ENCODE measurements around the gene MAD1L1.

Gene MAD1L1

GRCh38 chr7:1994931-1995330 is 237.8 kb downstream of the MAD1L1 start:
- DNase-seq: no peak

DNA sequence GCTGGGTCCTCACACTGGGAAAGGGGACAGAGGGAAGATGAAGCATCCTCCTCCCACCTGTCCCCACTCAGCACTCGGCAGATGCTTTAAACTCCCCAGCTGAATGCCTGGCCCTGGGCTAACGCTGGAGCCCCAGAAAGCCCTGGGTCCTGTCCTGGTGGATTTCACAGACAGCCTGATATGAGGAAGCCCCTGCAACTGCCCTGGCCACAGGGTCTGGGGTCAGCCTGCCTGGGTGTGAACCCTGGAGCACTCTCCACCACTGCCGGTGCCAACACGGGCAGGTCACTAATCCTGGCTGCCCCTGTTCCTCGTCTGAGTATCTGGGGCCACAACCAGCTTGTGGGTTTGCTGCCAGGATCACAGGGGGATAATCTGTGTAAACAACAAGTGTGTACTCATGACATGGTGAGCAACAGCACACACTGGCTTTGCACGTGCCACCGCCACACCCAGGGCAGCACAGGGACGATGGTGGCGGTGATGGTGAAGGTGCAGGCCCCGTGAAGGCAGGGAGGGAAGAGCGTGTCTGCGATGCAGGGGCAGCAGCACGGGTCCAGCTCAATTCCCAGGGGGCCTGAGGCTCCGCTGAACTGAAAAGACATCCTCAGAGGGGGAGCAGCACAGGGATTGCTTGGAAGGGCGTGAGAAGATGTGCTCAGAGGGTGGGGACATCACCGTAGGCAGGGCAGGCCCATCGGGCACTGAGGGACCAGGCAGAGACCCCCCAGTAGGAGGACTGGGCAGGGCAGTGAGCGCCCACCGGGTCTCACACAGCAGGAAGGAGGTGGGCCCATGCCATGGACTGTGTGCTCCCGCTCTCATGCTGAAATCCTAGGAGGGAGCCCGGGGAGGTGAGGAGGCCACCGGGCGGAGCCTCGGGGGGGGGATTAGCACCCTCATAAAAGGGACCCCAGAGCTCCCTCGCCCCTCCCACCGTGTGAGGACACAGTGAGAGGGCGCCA is 238.7 kb downstream of the MAD1L1 start:
- DNase-seq: no peak

GRCh38 chr7:1993031-1993695 is 239.6 kb downstream of the MAD1L1 start:
- DNase-seq: no peak

- no peak for DNase-seq
Measured at GRCh38 chr7:1992554-1992953, 240.2 kb downstream of the MAD1L1 start.

DNA sequence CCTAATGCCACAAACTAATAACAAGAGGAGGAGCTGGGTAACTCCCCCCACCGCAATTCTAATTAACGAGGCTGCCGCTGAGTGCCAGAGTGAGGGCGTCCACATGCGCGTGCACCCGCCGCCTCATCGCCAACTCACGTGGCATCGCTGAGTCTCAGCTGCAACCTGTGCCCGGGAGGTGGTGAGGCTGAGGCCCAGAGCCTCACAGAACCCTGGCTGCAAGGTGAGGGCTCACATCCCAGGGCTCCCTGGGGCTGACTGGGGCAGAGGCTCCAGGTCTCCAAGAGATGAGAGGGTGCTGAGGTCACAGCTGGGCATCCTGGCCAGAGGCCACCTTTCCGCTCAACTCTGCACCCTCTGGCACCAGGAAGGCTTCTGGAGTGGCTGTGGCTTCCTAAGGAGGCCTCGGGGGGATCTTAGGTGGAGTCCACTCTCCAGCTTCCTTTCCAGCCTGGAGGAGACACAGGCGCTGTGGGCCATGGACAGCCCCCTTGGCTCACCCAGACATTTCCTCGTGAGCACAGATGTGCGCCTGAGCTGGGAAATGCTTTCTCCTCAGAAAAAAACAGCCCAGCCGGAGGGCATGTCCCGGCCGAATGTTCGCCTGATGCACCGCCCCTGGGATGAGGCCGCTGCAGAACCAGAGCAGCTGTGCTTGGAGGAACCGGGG is 242.6 kb downstream of the MAD1L1 start:
- DNase-seq: no peak

DNA sequence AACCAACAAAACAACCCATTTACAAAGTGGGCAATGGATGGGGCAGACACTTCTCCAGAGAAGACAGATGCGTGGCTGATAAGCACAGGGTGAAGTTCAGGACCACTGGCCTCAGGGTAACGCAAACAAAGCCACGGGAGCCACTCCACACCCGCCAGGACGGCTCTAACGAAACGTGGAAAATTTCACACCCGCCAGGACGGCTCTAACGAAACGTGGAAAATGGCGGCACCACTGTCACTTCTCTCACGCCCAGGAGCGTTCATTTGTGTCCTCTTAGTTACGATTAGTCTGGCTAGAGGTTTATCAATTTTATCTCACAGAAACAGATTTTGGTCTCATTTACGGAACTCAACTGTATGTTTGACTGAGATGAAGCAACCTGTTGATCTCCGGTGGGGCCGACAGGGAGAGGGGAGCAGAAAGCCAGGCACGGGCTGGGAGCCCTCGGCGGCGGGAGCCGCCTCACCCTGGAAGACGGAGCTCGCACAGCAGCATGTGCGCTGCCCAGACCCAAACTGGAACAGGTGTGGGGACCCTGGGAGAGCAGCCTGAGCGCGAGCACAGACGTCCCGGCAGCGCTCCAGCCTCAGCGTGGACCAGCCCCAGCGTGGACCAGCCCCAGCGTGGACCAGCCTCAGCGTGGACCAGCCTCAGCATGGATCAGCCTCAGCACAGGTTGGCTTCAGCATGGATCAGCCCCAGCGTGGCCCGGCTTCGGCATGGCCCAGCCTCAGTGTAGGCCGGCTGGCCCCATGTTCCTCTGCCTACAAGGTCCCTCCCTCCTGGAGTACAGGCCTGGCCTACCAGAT is 243.5 kb downstream of the MAD1L1 start:
- no peak for DNase-seq

- DNase-seq: no peak
Measured at GRCh38 chr7:1988533-1988930, 244.2 kb downstream of the MAD1L1 start.

- no peak for DNase-seq
Measured at GRCh38 chr7:1987591-1988532, 244.9 kb downstream of the MAD1L1 start.

- DNase-seq: no peak
Measured at GRCh38 chr7:1987084-1987535, 245.6 kb downstream of the MAD1L1 start.

DNA sequence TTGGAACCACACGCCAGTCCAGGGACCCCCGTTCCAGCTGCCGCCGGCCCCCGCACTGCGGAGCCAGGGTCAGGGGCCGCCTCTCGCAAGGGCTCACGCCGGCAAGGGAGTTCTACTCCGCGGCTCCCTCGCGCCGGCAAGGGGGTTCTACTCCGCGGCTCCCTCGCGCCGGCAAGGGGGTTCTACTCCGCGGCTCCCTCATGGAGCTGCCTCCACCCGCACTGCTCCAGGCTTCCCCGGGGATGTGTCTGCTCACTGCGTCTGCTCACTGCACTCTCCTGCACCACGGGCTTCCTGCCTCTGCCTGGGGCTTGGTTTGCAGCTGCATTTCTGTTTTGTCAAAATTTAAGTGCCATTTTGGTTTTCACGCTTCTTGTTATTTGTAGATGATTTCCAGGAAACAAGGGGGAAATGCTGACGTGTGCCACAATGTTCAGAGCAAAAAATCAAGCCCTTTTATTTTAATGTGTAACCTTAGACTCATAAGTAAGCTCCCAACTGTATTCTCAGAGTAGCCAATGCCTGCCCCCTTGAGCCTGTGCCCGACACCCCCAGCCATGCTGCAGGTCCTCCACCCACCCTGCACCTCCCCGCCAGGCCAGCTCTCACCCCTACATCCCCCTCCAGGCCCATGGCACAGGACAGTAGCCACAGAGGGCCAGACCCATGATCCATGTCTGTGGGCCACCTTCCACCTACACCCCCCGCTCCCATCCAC is 246.2 kb downstream of the MAD1L1 start:
- DNase-seq: no peak

DNA sequence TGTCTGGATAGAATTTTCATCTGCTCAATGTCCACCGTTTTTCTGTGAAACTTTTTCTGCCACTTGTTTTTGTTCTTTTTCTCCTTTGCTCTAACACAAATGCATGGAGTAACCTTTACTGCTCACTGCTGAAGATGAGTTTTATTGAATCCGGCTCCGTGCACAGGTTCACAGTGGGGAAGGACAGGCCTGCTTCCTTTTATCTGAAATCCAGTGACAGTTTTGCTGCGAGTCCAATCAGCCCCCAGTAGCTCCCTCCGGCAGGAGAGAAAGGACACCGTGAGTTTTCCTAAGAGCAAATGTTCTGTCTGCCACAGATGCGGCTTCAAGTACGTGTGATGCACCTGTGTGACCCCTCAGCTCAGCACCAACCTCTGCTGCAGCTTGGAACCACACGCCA is 246.8 kb downstream of the MAD1L1 start:
- DNase-seq: no peak

GRCh38 chr7:1985042-1985441 is 247.7 kb downstream of the MAD1L1 start:
- DNase-seq: no peak

DNA sequence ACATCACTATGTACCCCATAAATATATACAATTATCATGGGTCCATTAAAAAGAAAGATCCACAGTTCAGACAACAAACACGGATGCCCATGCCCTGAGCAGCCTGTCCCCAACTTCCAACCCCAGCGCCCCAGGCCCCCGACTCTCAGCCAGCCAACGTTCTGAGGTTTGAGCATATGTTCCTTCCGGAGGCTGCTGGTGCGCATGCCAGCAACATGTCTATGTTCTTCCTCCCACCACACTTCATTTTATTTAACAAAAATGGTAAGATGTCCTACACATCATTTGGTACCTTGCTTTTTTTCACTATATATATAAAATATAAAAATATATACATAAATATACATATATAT is 250.9 kb downstream of the MAD1L1 start:
- no peak for DNase-seq

DNA sequence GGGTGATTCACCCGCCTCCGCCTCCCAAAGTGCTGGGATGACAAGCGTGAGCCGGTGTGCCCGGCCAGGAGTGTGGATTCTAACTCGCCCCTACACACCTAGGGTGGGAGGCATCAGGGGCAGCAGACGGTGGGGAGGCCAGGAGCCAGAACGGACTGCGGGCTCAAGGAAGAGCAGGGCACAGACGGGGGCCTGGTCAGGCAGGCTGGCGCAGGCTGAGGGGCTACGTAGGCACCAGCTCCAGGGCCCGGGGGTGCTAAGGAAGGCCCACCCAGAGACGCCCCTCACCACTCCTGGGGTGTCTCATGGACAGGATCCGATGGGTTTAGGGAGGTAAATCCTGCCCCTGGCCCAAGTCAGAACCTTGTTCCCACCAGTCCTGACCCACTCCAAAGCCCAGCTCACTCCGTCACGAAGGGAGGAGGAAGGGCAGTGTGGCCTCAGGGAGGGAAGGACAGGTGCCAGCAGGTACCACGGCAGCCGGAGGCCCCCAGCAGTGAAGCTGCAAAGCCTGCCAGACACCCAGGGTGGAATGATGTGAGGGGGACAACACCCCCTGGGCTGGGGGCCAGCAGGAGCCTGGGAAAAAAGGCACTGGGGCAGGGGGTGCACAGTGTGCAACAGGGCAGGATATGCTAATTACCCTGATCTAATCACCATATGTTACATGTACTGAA is 251.4 kb downstream of the MAD1L1 start:
- DNase-seq: no peak

- DNase-seq: no peak
Measured at GRCh38 chr7:1979591-1980560, 252.9 kb downstream of the MAD1L1 start.

GRCh38 chr7:1978656-1979590 is 253.8 kb downstream of the MAD1L1 start:
- DNase-seq: no peak

DNA sequence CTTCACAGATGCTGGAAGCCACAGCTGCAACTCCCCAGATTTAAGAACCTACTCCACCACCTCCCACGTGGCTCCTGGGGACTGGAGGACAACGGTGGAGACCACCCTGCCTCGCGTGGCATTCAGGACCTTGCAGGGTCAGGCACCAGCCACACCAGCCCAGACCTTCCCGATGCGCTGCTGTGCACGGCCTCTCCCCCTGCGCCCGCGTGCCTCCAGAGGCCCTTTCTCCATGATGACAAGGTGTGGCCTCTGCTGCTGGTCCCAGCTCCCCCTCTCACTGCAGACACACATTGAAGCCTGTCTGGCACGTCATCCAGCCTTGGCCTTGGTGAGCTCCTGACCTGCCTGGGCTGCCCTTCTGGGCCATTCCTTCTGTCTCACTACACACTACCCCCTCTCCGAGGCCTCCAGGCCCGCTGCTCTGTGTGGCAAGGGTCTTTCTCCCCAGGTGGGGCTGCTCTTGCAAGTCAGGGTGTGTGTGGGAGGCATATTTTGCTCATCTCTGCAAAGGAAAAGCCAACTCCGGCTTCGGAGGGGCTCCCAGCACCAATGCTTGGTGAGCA is 254.8 kb downstream of the MAD1L1 start:
- DNase-seq: no peak

Measured in SIG-M5 (cell line).